Tibial nerve (tissue), 4 donors: ENCODE measurements around the gene AKAP5. TPM values are rescaled to one million over a fixed set of nuclear protein-coding genes. Genes with fewer than 3 reads are reported as not detected.

Experiments
- DNase-seq, 2 donors: peaks; one replicate each; pipeline ENCODE4 v3.0.0-alpha.2; 2019; ENCODE audit warnings: low spot score in 2 of 2
- H3K27ac ChIP-seq, 4 donors: fragments of 200-600 bp; sonication (generic) in 3 of 4; one replicate each; pipeline ENCODE4 v1.5.1; 2017 to 2019; ENCODE audit warnings: mild to moderate bottlenecking in 1 of 4
- H3K27me3 ChIP-seq, 2 donors: fragments of 200-600 bp; sonication (generic) in 1 of 2; one replicate each; pipeline versions ENCODE4 v1.5.1 to v1.6.0; 2017 to 2019
- H3K36me3 ChIP-seq, 3 donors: fragments of 200-600 bp; sonication (generic); one replicate each; pipeline ENCODE4 v1.5.1; 2018 to 2019
- H3K4me1 ChIP-seq, 4 donors: fragments of 200-600 bp; sonication (generic) in 3 of 4; one replicate each; pipeline ENCODE4 v1.5.1; 2017 to 2019
- H3K4me3 ChIP-seq, 4 donors: fragments of 200-600 bp; sonication (generic) in 3 of 4; one replicate each; pipeline ENCODE4 v1.5.1; 2017 to 2019; ENCODE audit warnings: mild to moderate bottlenecking in 1 of 4, moderate library complexity in 1 of 4
- H3K9me3 ChIP-seq, 4 donors: fragments of 200-600 bp; sonication (generic) in 3 of 4; one replicate each; pipeline ENCODE4 v1.5.1; 2017 to 2019
- CTCF ChIP-seq, 5 experiments: fragments of 200-600 bp in 3 of 5; fragments of 450-650 bp in 2 of 5; sonication (generic) in 3 of 5; IDR thresholded peaks; one replicate each; pipeline ENCODE4 v1.5.1; 2016 to 2019; ENCODE audit warnings: antibody characterized with exemption in 5 of 5, mild to moderate bottlenecking in 3 of 5, moderate library complexity in 2 of 5
- EP300 ChIP-seq, 2 donors: sonication (generic); formaldehyde crosslinking; IDR thresholded peaks; one replicate each; pipeline ENCODE4 v1.6.1; 2017; ENCODE audit warnings: antibody characterized with exemption in 2 of 2, mild to moderate bottlenecking in 1 of 2
- POLR2A ChIP-seq, 2 donors: fragments of 450-650 bp; IDR thresholded peaks; one replicate each; pipeline ENCODE4 v1.6.1; 2017; ENCODE audit warnings: antibody characterized with exemption in 2 of 2, mild to moderate bottlenecking in 2 of 2, moderate library complexity in 2 of 2
- WGBS, 2 donors: methylation state at CpG; one replicate each; pipeline ENCODE4 v1.1.5; 2018; 5-methylcytosine and 5-hydroxymethylcytosine counted together
- total RNA-seq, 4 donors: library from RNA; depleted of rRNA; stranded (reverse); fragments of >200 nt; gene quantifications; one replicate each; pipeline ENCODE4 v1.1.0, GENCODE V29; 2016

The AKAP5 gene
- total RNA-seq, 4 donors from 2014 or later, result 0.22 to 0.90 (median 0.50) TPM

- DNase-seq, result no peak
- Histone ChIP-seq H3K36me3 (peaks cover 0 to 88% (median 0%) of the 10 kb centered on the region in 3 donors), H3K4me3 (no peak overlapping the region), H3K9me3 (no peaks in the 10 kb centered on the region), H3K4me1 (peaks cover 0 to 5% (median 0%) of the 10 kb centered on the region in 4 donors), H3K27me3 (no peaks in the 10 kb centered on the region), H3K27ac (no peak overlapping the region)
- 87 to 91% methylated on average over 3 of the region's 3 CpGs for WGBS, 2 donors
- TF ChIP-seq POLR2A (IDR thresholded peaks at IDR 0.05) (no peak), CTCF (IDR thresholded peaks at IDR 0.05) (no peak), EP300 (IDR thresholded peaks at IDR 0.05) (no peak)
Observed at GRCh38 chr14:64434528-64434927, 30.8 kb upstream of the AKAP5 start.

GRCh38 chr14:64438181-64438841 lies 27.0 kb upstream of the AKAP5 start:
- whole genome bisulfite sequencing, 2 donors, result 36 to 40% methylated on average over 3 of the region's 3 CpGs
- H3K4me3 ChIP-seq, result no peak overlapping the region
- H3K9me3 ChIP-seq, result no peaks in the 10 kb centered on the region
- H3K36me3 ChIP-seq, result peaks cover 0 to 86% (median 0%) of the 10 kb centered on the region in 3 donors
- no peaks in the 10 kb centered on the region for H3K27me3 ChIP-seq
- no peak for DNase-seq
- peak overlapping the region in 2 of 4 donors; percentile 30 to 46 for H3K27ac ChIP-seq
- no peak for TF ChIP-seq CTCF (IDR thresholded peaks at IDR 0.05)
- TF ChIP-seq POLR2A (IDR thresholded peaks at IDR 0.05), result no peak
- no peak for TF ChIP-seq EP300 (IDR thresholded peaks at IDR 0.05)
- H3K4me1 ChIP-seq, result peaks cover 0 to 5% (median 0%) of the 10 kb centered on the region in 4 donors

GRCh38 chr14:64439141-64439540 lies 26.2 kb upstream of the AKAP5 start:
- Histone ChIP-seq H3K27ac (no peak overlapping the region), H3K4me3 (no peak overlapping the region), H3K4me1 (peaks cover 0 to 5% (median 0%) of the 10 kb centered on the region in 4 donors), H3K36me3 (peaks cover 0 to 86% (median 0%) of the 10 kb centered on the region in 3 donors), H3K27me3 (no peaks in the 10 kb centered on the region), H3K9me3 (no peaks in the 10 kb centered on the region)
- no peak for TF ChIP-seq POLR2A (IDR thresholded peaks at IDR 0.05)
- no peak for TF ChIP-seq EP300 (IDR thresholded peaks at IDR 0.05)
- TF ChIP-seq CTCF (IDR thresholded peaks at IDR 0.05), result no peak
- 89 to 93% methylated on average over 6 of the region's 6 CpGs for WGBS, 2 donors
- no peak for DNase-seq

GRCh38 chr14:64440494-64440893 lies 24.8 kb upstream of the AKAP5 start:
- Histone ChIP-seq H3K27me3 (no peaks in the 10 kb centered on the region), H3K9me3 (no peaks in the 10 kb centered on the region), H3K36me3 (peaks cover 0 to 85% (median 0%) of the 10 kb centered on the region in 3 donors), H3K27ac (no peak overlapping the region), H3K4me1 (peaks cover 0 to 5% (median 2%) of the 10 kb centered on the region in 4 donors), H3K4me3 (no peak overlapping the region)
- no peak for DNase-seq
- WGBS, 2 donors, result 86 to 100% methylated on average over 3 of the region's 3 CpGs
- TF ChIP-seq CTCF (IDR thresholded peaks at IDR 0.05), result no peak
- TF ChIP-seq EP300 (IDR thresholded peaks at IDR 0.05), result no peak
- no peak for TF ChIP-seq POLR2A (IDR thresholded peaks at IDR 0.05)

GRCh38 chr14:64442300-64442988 lies 22.9 kb upstream of the AKAP5 start:
- Histone ChIP-seq H3K4me1 (peaks cover 0 to 5% (median 2%) of the 10 kb centered on the region in 4 donors), H3K9me3 (no peaks in the 10 kb centered on the region), H3K36me3 (peaks cover 0 to 65% (median 0%) of the 10 kb centered on the region in 3 donors), H3K27me3 (no peaks in the 10 kb centered on the region), H3K4me3 (no peak overlapping the region), H3K27ac (no peak overlapping the region)
- no peak for TF ChIP-seq EP300 (IDR thresholded peaks at IDR 0.05)
- no peak for TF ChIP-seq CTCF (IDR thresholded peaks at IDR 0.05)
- no peak for TF ChIP-seq POLR2A (IDR thresholded peaks at IDR 0.05)
- DNase-seq, result no peak
- 69 to 84% methylated on average over 16 to 17 of the region's 17 CpGs for WGBS, 2 donors
